Measurements from ENCODE around the gene CFAP68.

DNA sequence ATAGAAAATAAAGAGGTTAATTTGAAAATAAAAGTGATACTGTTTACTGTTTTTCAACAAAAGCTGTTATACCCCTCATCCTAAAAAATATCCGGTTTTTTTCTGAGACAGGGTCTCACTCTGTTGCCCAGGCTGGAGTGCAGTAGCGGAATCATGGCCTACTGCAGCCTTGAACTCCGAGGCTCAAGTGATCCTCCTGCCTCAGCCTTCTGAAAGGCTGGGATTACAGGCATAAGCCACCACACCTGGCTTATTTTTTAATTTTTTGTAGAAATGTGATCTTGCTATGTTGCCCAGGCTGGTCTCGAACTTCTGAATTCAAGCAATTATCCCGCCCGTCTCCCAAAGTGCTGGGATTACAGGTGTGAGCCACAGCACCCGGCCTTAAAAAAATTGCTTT, 43.7 kb upstream of the CFAP68 start:
- TF ChIP-seq EP300 (IDR thresholded peaks at IDR 0.05) (no peak), POLR2A (IDR thresholded peaks at IDR 0.05) (no peak)

All from tibial nerve (tissue), 3 donors.